ENCODE measurements around the gene IGDCC3.

The IGDCC3 gene

DNA sequence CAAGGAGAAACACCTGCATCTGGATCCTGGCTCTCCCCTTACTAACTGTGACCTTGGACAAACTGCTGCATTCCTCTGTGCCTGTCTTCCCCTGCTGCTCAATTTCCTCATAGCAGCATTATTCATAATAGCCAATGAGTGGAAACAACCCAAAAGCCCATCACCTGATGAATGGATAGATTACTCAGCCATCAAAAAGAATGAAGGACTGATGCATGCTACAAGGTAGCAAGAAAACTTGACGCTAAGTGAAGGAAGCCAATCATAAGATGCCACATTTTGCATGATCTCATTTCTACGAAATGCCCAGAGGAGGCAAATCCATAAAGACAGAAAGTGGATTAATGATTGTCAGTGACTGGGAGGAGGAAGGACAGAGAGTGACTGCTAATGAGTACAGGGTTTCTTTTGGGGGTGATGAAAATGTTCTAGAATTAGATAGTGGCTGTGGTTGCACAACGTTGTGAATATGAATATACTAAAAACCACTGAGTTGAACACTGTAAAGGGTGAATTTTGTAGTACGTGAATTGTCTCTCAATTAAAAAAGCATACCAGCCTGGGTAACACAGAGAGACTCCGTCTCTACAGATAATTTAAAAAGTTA, 33.8 kb upstream of the IGDCC3 start:
- no peak for DNase-seq (ENCODE audit: extremely low read depth, low read depth)
- TF ChIP-seq, protein P1, sequence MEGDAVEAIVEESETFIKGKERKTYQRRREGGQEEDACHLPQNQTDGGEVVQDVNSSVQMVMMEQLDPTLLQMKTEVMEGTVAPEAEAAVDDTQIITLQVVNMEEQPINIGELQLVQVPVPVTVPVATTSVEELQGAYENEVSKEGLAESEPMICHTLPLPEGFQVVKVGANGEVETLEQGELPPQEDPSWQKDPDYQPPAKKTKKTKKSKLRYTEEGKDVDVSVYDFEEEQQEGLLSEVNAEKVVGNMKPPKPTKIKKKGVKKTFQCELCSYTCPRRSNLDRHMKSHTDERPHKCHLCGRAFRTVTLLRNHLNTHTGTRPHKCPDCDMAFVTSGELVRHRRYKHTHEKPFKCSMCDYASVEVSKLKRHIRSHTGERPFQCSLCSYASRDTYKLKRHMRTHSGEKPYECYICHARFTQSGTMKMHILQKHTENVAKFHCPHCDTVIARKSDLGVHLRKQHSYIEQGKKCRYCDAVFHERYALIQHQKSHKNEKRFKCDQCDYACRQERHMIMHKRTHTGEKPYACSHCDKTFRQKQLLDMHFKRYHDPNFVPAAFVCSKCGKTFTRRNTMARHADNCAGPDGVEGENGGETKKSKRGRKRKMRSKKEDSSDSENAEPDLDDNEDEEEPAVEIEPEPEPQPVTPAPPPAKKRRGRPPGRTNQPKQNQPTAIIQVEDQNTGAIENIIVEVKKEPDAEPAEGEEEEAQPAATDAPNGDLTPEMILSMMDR (IDR thresholded peaks at IDR 0.05; ENCODE audit: low read depth, low read length), result no peak

DNA sequence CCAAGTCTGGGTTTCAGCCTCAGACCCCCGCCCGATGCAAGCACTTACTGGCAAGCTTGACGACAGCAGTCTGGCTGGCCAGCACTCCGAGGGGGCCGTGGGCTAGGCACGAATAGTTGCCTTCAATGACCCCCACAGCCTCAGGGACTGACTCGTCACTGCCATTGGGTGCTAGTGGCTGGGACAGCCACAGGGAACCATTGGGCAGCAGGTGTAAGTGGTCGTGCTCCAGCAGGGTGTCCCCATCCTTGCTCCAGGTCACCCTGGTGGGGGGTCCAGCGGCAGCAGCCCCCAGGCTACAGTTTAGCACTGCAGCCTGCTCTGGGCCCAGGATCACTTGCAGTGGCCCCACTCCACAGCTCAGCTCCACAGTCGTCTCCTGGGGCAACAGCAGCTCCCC, 33.2 kb upstream of the IGDCC3 start:
- no peak for DNase-seq (ENCODE audit: extremely low read depth, low read depth)
- TF ChIP-seq, protein P1 (IDR thresholded peaks at IDR 0.05; ENCODE audit: low read depth, low read length), result no peak

DNA sequence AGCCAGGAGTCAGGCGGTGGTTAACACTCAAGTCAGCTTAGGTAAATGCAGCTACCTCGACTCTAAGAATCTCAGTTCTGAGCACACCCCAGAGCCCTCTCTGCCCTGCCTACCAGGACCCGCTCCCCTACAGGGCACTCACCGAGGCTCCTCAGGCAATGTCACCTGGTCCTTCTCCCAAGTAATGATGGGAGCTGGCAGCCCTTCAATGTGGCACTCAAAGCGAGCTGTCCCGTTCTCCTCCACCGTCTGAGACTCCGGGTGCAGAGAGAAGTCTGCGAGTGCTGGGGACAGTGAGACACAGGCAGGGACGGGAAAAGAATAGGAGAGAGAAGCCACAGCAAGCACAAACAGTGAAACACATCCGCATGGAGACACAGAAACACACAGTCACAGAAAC, 32.2 kb upstream of the IGDCC3 start:
- TF ChIP-seq, protein P1 (IDR thresholded peaks at IDR 0.05; ENCODE audit: low read depth, low read length), result no peak

DNA sequence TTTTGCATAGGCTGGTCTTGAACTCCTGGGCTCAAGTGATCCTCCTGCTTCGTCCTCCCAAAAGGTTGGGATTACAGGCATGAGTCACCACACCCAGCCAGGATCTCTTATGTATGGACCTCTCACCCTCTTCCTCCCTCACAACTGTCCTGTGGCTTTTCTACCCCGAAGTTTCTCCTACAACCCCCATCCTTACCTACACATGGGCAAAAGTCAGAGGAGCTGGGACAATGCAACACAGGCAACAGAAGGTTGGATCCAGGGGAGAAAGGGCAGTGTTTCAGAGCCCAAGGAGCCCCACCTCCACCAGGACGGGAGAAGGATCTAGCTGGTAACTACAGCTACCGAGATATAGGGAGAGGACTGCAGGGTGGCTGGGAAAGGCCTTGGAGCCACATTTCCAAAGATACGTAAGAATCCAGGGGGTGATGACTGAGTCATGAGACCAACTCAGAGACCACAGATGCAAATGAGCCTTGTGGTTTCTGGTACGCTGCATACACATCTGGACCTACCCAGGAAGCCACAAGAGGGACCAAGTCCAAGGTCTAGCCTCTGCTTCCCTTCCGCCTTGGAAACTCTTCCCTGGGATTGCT, 31.3 kb upstream of the IGDCC3 start:
- peak; percentile 89 for DNase-seq (ENCODE audit: extremely low read depth, low read depth)
- TF ChIP-seq, protein P1 (IDR thresholded peaks at IDR 0.05; ENCODE audit: low read depth, low read length), result no peak; the same call in 1 of the 2 replicates

More for the DNA sequence above, 32.2 kb upstream of the IGDCC3 start:
- DNase-seq (ENCODE audit: extremely low read depth, low read depth), result no peak

DNA sequence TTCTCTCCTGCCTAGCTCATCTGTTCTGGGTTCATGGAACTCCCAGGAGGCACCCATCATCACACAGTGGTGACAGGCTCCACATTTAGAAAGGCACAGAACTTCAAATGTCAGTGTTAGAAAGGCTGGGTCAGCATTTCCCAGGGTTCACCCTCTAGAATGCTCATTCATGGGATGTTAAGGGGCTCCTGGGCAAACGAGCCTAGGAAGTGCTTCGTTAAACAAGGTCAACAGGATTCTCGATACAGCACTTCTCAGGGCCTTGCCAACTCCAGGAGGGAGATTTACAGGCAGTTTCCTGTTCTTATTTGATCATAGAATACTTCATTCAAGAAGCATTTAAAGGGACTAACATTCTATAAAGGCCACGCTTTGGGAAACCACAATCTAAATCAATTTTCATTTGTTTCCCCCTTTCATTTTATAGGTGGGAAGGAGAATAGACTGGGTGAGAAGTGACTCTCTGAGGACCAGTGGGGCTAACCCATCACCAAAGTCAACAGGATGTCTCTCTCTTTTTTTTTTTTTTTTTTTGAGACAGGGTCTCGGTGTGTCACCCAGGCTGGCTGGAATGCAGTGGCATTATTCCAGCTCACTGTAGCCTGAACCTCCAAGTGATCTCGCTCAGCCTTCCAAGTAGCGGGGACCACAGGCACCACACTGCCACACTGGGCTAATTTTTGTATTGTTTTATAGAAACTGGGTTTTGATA, 30.7 kb upstream of the IGDCC3 start:
- DNase-seq (ENCODE audit: extremely low read depth, low read depth), result no peak
- TF ChIP-seq, protein P1 (IDR thresholded peaks at IDR 0.05; ENCODE audit: low read depth, low read length), result no peak

DNA sequence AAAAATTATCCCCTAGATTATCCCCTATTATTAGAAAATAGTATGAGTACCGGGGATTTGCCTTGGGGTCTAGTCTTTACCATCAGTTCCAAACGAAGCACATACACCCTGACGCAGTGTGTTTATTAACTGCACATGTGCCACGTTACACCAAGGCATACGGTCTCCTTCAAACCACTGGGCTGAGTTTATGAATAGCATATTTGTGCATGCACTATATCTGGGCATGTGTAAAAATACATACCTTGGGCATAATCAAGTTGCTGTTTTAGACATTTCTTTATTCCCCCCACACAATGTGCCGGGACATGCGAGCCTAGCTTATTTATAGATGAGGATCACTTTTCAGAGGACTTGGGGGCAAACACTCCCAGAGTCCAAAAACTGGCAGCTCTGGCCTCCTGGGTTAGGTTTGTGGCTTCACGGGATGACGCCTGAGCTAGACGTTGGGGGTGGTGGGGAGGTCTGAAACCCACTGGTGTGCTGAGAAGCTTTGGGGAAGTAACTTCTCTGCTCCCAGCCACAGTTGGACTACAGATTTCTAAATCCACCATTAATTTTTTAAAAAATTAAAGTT, 28.7 kb upstream of the IGDCC3 start:
- TF ChIP-seq, protein P1 (IDR thresholded peaks at IDR 0.05; ENCODE audit: low read depth, low read length), result no peak

More for the DNA sequence above, 28.7 kb upstream of the IGDCC3 start:
- DNase-seq (ENCODE audit: extremely low read depth, low read depth), result no peak

Measured in AG09319 (cell line).